Measurements from ENCODE around the gene SSTR4.
"Not testable (repeated sequence)": the region's sequence is repeated elsewhere in the genome, so short reads cannot be mapped to it uniquely, and the experiment has no call there.

SSTR4 gene

DNA sequence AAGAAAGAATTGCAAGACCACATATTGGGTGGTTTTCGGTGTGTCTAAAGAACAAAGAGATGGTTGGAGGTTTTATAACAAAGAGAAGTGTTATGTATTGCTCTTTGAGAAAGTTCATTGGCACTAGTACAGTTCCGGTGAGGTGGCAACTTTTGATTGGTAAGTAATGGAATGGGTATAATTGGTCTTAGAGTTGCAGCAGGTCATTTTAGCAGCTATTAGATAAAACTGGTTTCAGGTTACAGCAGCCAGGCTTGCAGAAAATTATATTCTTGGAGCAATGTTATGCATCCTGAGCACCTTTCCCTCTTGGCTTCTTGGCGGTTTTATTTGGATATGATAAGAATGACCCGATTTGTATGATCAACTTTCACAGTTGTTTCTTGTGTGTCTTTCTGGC is 12.3 kb upstream of the SSTR4 start:
- no peaks in the 10 kb centered on the region for H3K9me3 ChIP-seq (ENCODE audit: low read length)
- no peaks in the 10 kb centered on the region for H3K27me3 ChIP-seq (ENCODE audit: insufficient read depth, low read length)
- no peak overlapping the region for H3K4me3 ChIP-seq (ENCODE audit: low read length)
- H3K4me1 ChIP-seq (ENCODE audit: insufficient read depth, low read length), result no peaks in the 10 kb centered on the region
- no peak overlapping the region for H2AFZ ChIP-seq (ENCODE audit: low read depth, low read length)
- no peaks in the 10 kb centered on the region for H3K36me3 ChIP-seq (ENCODE audit: insufficient read depth, low read length)

DNA sequence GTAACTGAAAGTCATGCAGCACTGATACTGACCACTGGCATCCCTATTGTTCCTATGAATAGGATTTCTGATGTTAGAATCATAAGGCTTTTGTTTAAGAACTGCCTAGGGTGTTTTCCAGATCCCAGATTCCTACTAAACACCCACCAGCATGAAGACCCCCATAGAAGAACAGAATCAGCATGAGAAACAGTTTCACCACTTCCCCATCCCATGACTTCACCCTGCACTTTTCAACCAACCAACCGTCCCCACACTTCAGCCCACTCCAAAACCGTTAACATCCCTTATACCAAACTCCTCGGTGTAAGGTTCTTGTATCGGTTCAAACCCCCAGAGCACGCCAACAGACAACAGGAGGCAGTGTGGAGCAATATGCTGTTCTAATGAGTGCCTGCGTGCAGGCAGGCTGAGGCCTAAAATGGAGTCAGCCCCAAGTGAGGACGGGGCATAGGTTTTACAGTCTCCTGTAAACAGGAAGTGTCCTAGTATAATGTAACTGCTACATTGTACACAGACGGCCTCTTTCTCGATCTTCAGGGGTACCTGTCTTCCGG is 11.4 kb upstream of the SSTR4 start:
- Histone ChIP-seq H3K27me3 (ENCODE audit: insufficient read depth, low read length) (no peaks in the 10 kb centered on the region), H3K36me3 (ENCODE audit: insufficient read depth, low read length) (no peaks in the 10 kb centered on the region), H3K9me3 (ENCODE audit: low read length) (no peaks in the 10 kb centered on the region), H3K4me1 (ENCODE audit: insufficient read depth, low read length) (no peaks in the 10 kb centered on the region), H2AFZ (ENCODE audit: low read depth, low read length) (no peak overlapping the region), H3K4me3 (ENCODE audit: low read length) (no peak overlapping the region)

DNA sequence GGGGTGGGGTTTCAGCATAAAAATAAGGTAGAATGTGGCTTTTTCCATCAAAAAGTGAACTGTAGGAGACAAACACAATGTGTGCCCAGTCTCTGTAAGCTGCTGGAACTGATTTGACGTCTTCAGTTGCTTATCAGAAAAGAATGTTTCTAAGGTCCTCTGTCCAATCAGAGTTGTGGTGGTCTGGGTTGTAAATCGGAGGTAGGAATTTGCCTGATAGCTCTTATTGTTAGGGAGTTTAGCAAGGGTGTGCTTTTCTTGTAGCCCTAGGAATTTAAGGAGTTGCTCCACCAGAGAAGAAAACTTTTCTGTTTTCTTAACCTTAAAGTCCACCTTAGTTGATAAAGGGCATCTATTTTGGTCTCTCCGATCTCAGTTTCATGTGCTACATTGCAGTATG is 10.4 kb upstream of the SSTR4 start:
- no peaks in the 10 kb centered on the region for H3K36me3 ChIP-seq (ENCODE audit: insufficient read depth, low read length)
- H3K4me1 ChIP-seq (ENCODE audit: insufficient read depth, low read length), result no peaks in the 10 kb centered on the region
- H3K4me3 ChIP-seq (ENCODE audit: low read length), result no peak overlapping the region
- H3K9me3 ChIP-seq (ENCODE audit: low read length), result no peaks in the 10 kb centered on the region
- H2AFZ ChIP-seq (ENCODE audit: low read depth, low read length), result no peak overlapping the region
- no peaks in the 10 kb centered on the region for H3K27me3 ChIP-seq (ENCODE audit: insufficient read depth, low read length)

DNA sequence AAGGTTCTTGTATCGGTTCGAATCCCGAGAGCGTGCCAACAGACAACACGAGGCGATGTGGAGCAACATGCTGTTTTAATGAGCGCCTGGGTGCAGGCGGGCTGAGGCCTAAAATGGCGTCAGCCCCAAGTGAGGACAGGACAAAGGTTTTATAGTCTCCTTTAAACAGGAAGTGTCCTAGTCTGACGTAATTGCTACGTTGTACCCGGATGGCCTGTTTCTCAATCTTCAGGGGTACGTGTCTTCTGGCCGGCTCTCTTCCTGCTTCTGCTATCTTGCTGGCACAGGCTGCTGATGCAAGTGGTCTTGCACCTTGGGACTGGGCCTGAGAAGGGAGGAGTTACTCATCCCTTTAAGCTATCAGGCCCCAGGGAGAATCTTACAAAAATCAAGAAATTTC is 9.6 kb upstream of the SSTR4 start:
- H2AFZ ChIP-seq (ENCODE audit: low read depth, low read length); H3K27me3 ChIP-seq (ENCODE audit: insufficient read depth, low read length); H3K36me3 ChIP-seq (ENCODE audit: insufficient read depth, low read length); H3K4me3 ChIP-seq (ENCODE audit: low read length); H3K9me3 ChIP-seq (ENCODE audit: low read length); H3K4me1 ChIP-seq (ENCODE audit: insufficient read depth, low read length): not testable (repeated sequence)

DNA sequence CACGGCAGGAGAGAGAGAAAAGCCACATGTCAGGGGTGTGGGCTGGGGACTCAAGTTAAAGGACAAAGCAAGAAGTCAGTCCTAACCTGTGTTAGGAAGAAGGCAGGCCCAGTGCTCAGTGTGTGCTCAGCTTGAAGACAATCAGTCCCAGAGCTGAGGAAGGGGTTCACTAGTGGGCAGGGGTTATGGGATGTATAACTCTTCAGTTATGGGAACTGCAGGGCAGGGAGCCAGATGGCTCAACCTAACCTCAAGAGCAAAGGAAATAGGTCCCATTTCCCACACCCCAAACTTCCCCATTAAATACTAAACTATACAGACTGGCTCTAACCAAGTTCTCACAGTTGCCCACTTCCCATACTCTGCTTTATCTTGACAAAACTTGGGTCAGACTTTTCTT is 7.4 kb upstream of the SSTR4 start:
- H3K27me3 ChIP-seq (ENCODE audit: insufficient read depth, low read length), result no peaks in the 10 kb centered on the region
- H3K36me3 ChIP-seq (ENCODE audit: insufficient read depth, low read length), result no peaks in the 10 kb centered on the region
- no peaks in the 10 kb centered on the region for H3K4me1 ChIP-seq (ENCODE audit: insufficient read depth, low read length)
- H3K9me3 ChIP-seq (ENCODE audit: low read length), result no peaks in the 10 kb centered on the region
- H2AFZ ChIP-seq (ENCODE audit: low read depth, low read length), result no peak overlapping the region
- H3K4me3 ChIP-seq (ENCODE audit: low read length), result no peak overlapping the region

DNA sequence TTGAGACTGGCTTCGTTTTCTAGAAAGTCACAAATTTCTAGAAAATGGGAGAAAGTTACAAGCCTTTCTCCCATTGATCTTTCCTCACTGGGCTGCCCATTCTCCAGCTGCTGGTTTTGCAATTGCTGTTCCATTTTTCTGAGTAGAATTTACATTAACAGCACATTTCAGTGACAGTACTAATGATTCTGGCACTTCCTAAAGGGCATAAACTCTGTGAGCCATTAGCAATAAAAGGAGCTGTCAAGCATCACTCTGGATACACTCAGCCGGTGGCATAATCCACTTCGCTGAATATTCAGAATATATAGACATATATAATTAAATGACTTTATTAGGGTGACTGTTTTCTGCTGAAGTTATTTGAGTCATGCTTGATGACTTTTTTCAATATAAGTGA is 6.7 kb upstream of the SSTR4 start:
- Histone ChIP-seq H3K36me3 (ENCODE audit: insufficient read depth, low read length) (no peaks in the 10 kb centered on the region), H3K27me3 (ENCODE audit: insufficient read depth, low read length) (no peaks in the 10 kb centered on the region), H2AFZ (ENCODE audit: low read depth, low read length) (no peak overlapping the region), H3K4me3 (ENCODE audit: low read length) (no peak overlapping the region), H3K9me3 (ENCODE audit: low read length) (no peaks in the 10 kb centered on the region), H3K4me1 (ENCODE audit: insufficient read depth, low read length) (no peaks in the 10 kb centered on the region)

DNA sequence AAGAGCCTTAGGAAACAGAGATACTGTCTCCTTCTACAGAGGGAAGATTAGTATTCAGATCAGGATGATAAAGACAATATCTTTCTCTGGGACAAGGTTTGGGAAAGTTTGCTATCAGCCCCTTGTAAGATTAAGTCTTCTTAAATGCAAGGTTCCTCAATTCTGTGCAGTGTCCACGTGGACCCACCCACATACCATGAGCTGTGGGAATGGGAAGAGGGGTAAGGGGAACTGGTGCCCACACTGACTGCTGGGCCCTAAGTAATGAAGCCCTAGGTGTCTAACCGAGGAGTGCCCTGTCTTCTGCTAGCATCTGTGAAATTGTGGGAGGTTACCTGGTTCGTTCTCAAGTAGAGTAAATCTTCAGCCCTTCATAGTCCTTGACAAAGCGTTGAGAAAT is 5.8 kb upstream of the SSTR4 start:
- Histone ChIP-seq H3K27me3 (ENCODE audit: insufficient read depth, low read length) (peaks cover 2% of the 10 kb centered on the region), H3K9me3 (ENCODE audit: low read length) (no peaks in the 10 kb centered on the region), H3K4me3 (ENCODE audit: low read length) (no peak overlapping the region), H3K4me1 (ENCODE audit: insufficient read depth, low read length) (no peaks in the 10 kb centered on the region), H3K36me3 (ENCODE audit: insufficient read depth, low read length) (no peaks in the 10 kb centered on the region), H2AFZ (ENCODE audit: low read depth, low read length) (no peak overlapping the region)

DNA sequence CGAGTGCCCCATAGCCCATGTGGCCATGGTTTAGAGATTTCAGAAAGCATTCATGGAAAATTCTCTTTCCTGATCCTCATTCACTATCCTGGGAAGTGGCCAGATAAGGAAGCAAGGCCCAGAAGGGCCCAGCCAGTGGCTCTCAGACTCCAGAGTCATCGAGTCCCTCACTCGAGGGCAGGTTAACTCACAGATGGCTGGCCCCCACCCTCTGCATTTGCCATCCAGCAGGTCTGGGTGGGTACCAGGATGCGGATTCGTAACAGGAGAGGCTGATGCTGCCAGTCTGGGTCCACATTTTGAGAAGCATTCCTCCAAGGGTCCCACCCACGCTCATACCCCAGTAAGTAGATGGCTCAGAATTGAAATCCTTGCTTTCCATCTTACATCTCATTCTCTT is 3.8 kb upstream of the SSTR4 start:
- Histone ChIP-seq H3K4me3 (ENCODE audit: low read length) (no peak overlapping the region), H3K36me3 (ENCODE audit: insufficient read depth, low read length) (no peaks in the 10 kb centered on the region), H3K9me3 (ENCODE audit: low read length) (no peaks in the 10 kb centered on the region), H3K4me1 (ENCODE audit: insufficient read depth, low read length) (no peaks in the 10 kb centered on the region), H2AFZ (ENCODE audit: low read depth, low read length) (no peak overlapping the region), H3K27me3 (ENCODE audit: insufficient read depth, low read length) (peaks cover 10% of the 10 kb centered on the region)

DNA sequence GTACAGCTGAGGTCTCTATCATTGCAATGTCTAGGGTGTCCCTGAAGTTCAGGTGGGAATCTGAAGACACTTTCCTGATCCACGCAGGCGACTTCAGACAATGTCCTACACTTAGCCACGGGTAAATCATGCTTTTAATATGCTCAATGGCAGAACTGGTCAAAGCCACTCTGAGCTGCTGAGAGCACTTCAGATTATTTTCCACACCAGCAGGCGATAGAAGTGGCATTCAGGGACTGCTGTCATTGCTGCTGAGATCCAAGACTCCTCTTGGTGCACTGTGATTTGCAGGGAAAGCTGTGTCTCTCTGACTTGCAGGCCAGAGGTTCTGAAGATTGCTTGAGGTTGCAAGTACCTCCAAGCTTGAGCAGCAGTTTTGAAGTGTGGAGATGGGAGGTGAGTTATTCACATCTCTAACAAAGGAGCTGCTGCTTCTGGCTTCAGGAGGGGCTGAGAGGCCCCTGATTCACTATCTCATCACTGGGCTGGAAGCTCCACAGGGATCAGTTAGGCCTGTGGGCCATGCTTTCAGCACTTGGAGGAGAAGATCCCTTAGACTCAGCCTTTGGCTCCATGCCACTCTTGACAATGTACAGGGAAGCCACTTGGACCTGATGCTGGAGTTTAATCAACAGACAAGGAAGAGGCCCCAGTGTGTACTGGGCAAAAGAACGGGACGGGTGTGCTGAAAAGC is 2.9 kb upstream of the SSTR4 start:
- H3K27me3 ChIP-seq (ENCODE audit: insufficient read depth, low read length), result peaks cover 15% of the 10 kb centered on the region
- no peak overlapping the region for H3K4me3 ChIP-seq (ENCODE audit: low read length)
- H3K9me3 ChIP-seq (ENCODE audit: low read length), result no peaks in the 10 kb centered on the region
- no peaks in the 10 kb centered on the region for H3K36me3 ChIP-seq (ENCODE audit: insufficient read depth, low read length)
- no peaks in the 10 kb centered on the region for H3K4me1 ChIP-seq (ENCODE audit: insufficient read depth, low read length)
- H2AFZ ChIP-seq (ENCODE audit: low read depth, low read length), result no peak overlapping the region

DNA sequence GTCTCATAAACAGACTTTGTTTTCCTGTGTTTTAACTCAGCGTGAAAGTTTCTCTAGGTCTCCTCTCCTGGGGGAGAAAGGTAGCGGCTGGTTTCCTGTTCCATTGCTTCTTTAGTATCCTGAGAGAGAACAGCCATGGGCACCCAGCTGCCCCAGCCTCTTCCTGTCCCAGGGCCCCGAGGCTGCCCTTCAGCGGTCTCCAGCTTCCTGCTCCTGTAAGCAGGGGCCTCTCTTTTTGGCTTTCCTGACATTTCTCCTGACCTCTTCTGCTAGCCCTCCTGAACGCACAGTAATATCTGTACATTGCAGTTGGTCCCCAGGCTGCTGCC is 2.4 kb upstream of the SSTR4 start:
- no peaks in the 10 kb centered on the region for H3K36me3 ChIP-seq (ENCODE audit: insufficient read depth, low read length)
- no peaks in the 10 kb centered on the region for H3K4me1 ChIP-seq (ENCODE audit: insufficient read depth, low read length)

DNA sequence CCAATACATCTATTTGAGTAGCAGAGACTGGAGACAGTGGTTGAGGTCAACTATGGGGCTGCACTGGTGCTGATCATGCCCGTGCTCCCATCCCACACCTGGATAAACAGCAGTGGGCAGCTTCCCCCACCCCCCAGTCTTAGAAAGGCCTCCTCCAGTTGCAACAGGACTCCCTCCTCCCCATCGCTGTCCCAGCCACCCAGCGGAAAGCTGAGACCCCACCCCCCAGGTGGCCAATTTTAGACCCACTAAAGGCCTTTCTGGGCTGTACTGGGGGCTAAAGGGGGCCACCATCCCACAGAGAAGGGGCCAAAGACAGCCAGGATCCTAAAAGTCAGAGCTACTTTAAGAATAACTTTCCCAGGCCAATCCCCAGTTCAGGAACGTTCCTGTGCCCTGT is 1.2 kb upstream of the SSTR4 start:
- Histone ChIP-seq H3K4me3 (ENCODE audit: low read length) (no peak overlapping the region), H3K36me3 (ENCODE audit: insufficient read depth, low read length) (no peaks in the 10 kb centered on the region), H3K9me3 (ENCODE audit: low read length) (no peaks in the 10 kb centered on the region), H2AFZ (ENCODE audit: low read depth, low read length) (no peak overlapping the region), H3K4me1 (ENCODE audit: insufficient read depth, low read length) (no peaks in the 10 kb centered on the region), H3K27me3 (ENCODE audit: insufficient read depth, low read length) (peaks cover 18% of the 10 kb centered on the region)

More for the DNA sequence above, 2.4 kb upstream of the SSTR4 start:
- Histone ChIP-seq H3K4me3 (ENCODE audit: low read length) (no peak overlapping the region), H3K9me3 (ENCODE audit: low read length) (no peaks in the 10 kb centered on the region), H2AFZ (ENCODE audit: low read depth, low read length) (no peak overlapping the region), H3K27me3 (ENCODE audit: insufficient read depth, low read length) (peaks cover 17% of the 10 kb centered on the region)

DNA sequence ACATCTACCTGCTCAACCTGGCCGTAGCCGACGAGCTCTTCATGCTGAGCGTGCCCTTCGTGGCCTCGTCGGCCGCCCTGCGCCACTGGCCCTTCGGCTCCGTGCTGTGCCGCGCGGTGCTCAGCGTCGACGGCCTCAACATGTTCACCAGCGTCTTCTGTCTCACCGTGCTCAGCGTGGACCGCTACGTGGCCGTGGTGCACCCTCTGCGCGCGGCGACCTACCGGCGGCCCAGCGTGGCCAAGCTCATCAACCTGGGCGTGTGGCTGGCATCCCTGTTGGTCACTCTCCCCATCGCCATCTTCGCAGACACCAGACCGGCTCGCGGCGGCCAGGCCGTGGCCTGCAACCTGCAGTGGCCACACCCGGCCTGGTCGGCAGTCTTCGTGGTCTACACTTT is 619 bp downstream of the SSTR4 start:
- peaks cover 18% of the 10 kb centered on the region for H3K27me3 ChIP-seq (ENCODE audit: insufficient read depth, low read length)
- H2AFZ ChIP-seq (ENCODE audit: low read depth, low read length), result no peak overlapping the region
- no peak overlapping the region for H3K4me3 ChIP-seq (ENCODE audit: low read length)
- no peaks in the 10 kb centered on the region for H3K9me3 ChIP-seq (ENCODE audit: low read length)
- H3K36me3 ChIP-seq (ENCODE audit: insufficient read depth, low read length), result no peaks in the 10 kb centered on the region
- no peaks in the 10 kb centered on the region for H3K4me1 ChIP-seq (ENCODE audit: insufficient read depth, low read length)

DNA sequence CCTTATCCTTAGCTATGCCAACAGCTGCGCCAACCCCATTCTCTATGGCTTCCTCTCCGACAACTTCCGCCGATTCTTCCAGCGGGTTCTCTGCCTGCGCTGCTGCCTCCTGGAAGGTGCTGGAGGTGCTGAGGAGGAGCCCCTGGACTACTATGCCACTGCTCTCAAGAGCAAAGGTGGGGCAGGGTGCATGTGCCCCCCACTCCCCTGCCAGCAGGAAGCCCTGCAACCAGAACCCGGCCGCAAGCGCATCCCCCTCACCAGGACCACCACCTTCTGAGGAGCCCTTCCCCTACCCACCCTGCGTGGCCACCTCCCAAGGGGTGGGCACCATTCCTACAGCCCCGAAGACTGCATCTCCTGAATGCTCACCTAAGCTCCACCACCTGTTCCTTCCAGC is 1.3 kb downstream of the SSTR4 start:
- no peak overlapping the region for H3K4me3 ChIP-seq (ENCODE audit: low read length)
- H3K9me3 ChIP-seq (ENCODE audit: low read length), result no peaks in the 10 kb centered on the region
- H3K27me3 ChIP-seq (ENCODE audit: insufficient read depth, low read length), result peaks cover 18% of the 10 kb centered on the region
- no peaks in the 10 kb centered on the region for H3K4me1 ChIP-seq (ENCODE audit: insufficient read depth, low read length)
- H3K36me3 ChIP-seq (ENCODE audit: insufficient read depth, low read length), result no peaks in the 10 kb centered on the region
- no peak overlapping the region for H2AFZ ChIP-seq (ENCODE audit: low read depth, low read length)

DNA sequence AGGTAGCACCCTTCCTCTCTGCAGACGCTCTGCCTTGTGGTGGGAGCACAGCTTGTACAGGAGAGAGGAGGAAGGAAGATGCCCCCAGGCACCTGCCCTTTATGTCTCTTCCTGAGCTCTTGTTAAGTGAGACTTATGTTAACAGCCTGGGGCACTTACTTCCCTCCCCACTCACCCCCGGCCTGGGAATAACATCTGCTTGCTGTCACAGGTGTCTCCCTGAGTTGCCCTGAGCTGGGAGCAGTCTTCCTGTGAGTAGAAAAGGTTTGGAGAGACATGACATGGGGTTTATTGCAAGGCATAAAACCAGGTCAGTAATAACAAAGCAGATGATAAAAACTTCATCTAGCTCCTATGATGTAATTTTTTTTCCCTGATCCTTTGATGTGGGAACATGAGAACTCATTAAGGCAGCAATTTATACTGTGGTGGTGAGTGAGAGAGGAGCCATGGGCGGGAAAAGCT is 1.9 kb downstream of the SSTR4 start:
- no peaks in the 10 kb centered on the region for H3K4me1 ChIP-seq (ENCODE audit: insufficient read depth, low read length)
- no peak overlapping the region for H3K4me3 ChIP-seq (ENCODE audit: low read length)
- peaks cover 18% of the 10 kb centered on the region for H3K27me3 ChIP-seq (ENCODE audit: insufficient read depth, low read length)
- H3K36me3 ChIP-seq (ENCODE audit: insufficient read depth, low read length), result no peaks in the 10 kb centered on the region
- no peak overlapping the region for H2AFZ ChIP-seq (ENCODE audit: low read depth, low read length)
- H3K9me3 ChIP-seq (ENCODE audit: low read length), result no peaks in the 10 kb centered on the region
